GM19023 (cell line): ENCODE results near the gene SLC38A3.
A peak's percentile ranks its signal among the peaks of the same experiment; 100 is the strongest.
"Not testable (repeated sequence)": the region's sequence is repeated elsewhere in the genome, so short reads cannot be mapped to it uniquely, and the experiment has no call there.

Experiments used
- ATAC-seq: cut with Tn5 transposase; IDR thresholded peaks from one replicate; pipeline ENCODE4 v1.9.1; 2021; ENCODE audit warnings: mild to moderate bottlenecking, moderate library complexity; ENCODE audit not compliant: unreplicated experiment

SLC38A3 gene

GRCh38 chr3:50208677-50209344, 3.7 kb downstream of the SLC38A3 start:
- no peak for ATAC-seq

DNA sequence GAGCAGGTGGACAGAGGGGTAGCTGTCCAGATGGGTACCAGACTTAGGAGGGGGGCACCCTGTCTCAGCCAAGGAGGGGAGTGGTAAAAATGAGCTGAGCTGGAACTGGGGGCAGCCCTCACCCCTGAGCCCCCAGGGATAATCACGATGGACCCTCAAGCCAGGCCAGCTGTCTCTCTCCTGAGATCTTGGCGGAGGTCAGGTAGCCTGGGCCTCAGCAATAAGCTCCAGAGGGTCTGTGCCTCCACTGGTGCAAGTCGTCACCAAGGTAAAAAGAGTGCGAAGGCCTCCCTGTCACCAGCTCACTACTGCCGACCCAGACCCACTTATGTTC, 5.1 kb downstream of the SLC38A3 start:
- ATAC-seq = no peak

GRCh38 chr3:50210510-50211367, 5.7 kb downstream of the SLC38A3 start:
- no peak for ATAC-seq

GRCh38 chr3:50211368-50211717, 6.3 kb downstream of the SLC38A3 start:
- ATAC-seq = not testable (repeated sequence)

GRCh38 chr3:50211930-50212329, 6.9 kb downstream of the SLC38A3 start:
- no peak for ATAC-seq

DNA sequence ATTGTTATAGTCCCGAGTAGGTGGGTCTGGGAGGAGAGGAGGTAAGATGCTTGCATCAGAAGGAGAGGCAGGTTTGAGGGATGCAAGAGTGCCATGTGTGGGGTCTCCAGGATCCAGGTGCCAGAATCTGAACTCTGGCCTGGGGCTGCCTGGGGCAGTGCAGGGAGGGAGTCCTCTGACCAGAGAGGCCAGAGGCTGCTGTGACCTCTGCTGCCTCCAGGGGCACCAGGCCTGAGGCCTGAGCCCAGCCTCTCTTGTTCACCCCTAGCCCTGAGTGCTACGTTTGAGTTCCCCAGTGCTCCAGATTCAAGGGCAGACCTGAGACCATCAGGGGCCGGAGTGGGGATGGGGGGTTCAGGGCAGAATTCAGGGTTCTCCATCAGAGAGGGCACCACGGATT, 7.4 kb downstream of the SLC38A3 start:
- no peak for ATAC-seq

- no peak for ATAC-seq
These were observed 7.9 kb downstream of the SLC38A3 start for GRCh38 chr3:50212971-50213370.

- ATAC-seq = no peak
These were observed 8.3 kb downstream of the SLC38A3 start for GRCh38 chr3:50213373-50213772.

GRCh38 chr3:50214824-50215223, 9.8 kb downstream of the SLC38A3 start:
- ATAC-seq = no peak

GRCh38 chr3:50215529-50215928, 10.5 kb downstream of the SLC38A3 start:
- no peak for ATAC-seq

GRCh38 chr3:50217681-50218080, 12.6 kb downstream of the SLC38A3 start:
- ATAC-seq = no peak

DNA sequence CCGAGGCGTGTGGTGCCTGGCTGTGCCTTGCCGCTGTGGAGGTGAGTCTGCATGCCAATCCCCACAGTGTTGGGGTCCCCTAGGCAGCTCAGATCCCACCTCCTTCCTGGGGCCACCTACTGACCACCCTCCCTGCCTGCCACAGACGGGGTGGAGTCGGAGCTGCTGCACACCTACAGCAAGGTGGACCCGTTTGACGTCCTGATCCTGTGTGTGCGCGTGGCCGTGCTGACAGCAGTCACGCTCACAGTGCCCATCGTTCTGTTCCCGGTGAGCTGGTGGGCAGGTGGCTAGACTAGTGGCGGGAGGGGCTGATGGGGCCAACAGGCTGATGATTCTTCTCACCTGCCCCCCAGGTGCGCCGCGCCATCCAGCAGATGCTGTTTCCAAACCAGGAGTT, 13.4 kb downstream of the SLC38A3 start:
- no peak for ATAC-seq

- no peak for ATAC-seq
These were observed 14.2 kb downstream of the SLC38A3 start for GRCh38 chr3:50219285-50219684.

- ATAC-seq = no peak
These were observed 15.0 kb downstream of the SLC38A3 start for GRCh38 chr3:50220109-50220508.

- no peak for ATAC-seq
These were observed 16.0 kb downstream of the SLC38A3 start for GRCh38 chr3:50221051-50221410.

DNA sequence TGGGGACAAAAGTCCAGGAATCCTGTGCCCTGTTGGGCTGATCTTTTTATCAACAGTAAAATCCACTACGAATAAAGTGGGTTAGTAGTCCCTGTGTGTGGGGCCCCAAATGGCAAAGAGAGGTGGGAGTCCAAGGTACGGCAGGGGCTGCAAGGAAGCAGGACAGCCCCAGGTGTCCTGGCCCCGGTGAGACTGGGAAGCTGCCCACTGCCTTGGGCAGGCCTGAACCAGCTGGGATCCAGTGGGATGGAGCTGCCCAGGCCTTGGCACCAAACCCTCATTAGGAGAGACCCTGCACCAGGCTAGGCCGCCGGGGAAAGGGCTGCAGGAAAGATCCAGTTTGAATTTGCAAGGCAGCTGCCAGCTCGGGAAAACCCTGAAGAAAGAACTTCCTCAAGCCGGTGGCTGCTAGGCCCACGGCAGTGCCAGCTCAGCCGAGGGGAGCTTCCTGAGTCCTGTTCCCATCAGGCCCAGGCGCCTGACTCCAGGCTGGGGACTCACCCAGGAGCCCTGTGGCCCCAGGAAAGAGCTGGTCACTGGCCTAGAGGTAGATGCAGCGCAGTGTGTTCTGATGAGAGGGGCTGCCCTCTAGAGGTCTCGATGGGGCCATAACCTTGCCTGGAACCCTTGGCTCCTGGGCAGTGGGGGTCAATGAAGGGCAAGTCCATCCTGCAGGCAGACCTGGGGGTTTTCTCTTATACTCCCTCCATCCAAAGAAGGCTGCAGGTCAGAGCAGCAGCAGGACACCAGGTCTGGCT, 16.5 kb downstream of the SLC38A3 start:
- no peak for ATAC-seq

DNA sequence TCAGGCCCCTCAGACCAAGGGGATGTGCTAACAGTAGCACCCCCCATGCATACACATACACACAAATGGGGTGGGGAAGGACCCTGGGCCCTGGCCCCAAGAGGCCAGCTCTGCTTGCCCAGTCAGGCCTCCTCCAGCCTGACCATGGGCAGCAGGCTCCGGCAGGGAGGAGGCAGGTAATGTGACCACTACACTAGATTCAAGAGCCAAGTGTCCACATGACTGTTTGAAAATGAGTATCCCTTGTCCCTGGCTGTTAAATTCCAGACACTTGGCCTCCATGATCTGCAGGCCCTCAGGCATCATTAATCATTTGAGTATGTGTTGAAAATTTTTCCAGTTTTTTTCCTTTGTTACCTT, 17.1 kb downstream of the SLC38A3 start:
- ATAC-seq = no peak

- no peak for ATAC-seq
These were observed 19.6 kb downstream of the SLC38A3 start for GRCh38 chr3:50224639-50225038.

DNA sequence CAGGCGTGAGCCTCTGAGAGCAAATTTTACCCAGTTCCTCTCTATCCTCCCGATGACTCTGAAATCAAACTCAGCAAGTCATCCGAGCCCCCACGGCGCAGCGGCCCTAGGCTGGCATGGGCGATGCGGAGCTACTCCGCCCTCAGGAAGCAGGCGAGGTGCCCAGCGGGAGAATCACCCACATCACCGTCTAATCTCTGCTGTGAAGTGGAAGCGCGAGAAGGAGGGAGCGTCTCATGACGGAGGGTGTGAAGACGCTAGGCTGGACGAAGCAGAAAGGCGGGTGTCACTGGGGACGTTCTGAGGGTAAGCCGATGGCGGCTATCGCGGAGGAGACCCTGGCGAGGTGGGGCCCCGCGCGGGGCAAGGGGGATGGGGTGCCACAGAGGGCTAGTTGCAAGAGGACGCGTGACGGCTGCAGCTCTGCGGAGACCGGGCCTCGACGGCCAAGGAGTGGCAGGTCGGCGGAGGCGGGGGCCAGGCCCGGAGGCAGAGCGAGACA, 21.9 kb downstream of the SLC38A3 start:
- ATAC-seq = peak; percentile 5

DNA sequence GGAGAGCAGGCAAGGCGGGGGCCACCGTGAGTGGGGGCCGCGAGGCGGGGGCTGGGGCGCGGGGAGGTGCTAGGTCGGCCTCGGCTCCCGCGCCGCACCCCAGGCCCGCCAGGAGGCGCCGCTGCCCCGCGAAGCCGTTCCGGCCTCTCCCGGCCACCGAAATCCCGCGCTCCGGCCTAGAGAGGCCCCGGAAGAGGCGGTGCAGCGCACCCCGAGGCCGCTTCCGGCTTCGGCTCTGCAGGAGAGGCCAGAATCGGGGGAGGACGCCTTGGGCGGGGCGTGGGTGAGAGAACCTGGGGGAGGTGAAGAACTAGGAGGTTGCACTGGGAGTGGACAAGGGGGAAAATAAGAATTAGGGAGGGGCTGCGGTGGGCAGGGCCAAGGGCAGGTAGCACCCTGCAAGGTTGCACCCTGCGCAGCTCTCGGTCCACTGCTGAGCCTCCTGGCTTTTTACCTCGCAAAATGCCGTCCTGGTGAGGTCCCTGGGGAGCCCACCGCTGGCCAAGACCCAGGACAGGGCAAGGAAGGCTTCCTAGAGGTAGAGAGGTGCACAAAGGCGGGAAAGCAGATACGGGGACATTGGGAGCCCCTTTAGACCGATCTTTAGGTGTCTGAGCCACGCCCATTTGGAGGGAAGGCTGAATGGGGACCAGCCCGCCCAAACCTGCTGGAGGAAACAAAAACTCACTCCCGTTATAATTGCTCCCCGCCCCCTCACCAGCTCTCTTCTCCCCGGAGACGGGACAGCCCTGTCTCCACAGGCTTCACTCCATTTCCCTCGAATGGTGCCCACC, 22.5 kb downstream of the SLC38A3 start:
- peak; percentile 78 for ATAC-seq

- not testable (repeated sequence) for ATAC-seq
These were observed 23.2 kb downstream of the SLC38A3 start for GRCh38 chr3:50228184-50228763.
